IMR-90 (cell line): ENCODE measurements around the gene IGSF22. TPM values are rescaled to one million over a fixed set of nuclear protein-coding genes. Genes with fewer than 3 reads are reported as not detected.

Experiments used
- ATAC-seq: fragments of 200-7000 bp; cut with Tn5 transposase; 2 replicates; pipeline ENCODE4 v1.9.1; 2020; ENCODE audit warnings: low read depth, mild to moderate bottlenecking, moderate library complexity
- BruUV-seq: library from RNA; stranded (reverse); fragments of 400-500 nt; replicated peaks from 2 replicates; lab custom pipeline; 2021; lab: Mats Ljungman, UMichigan
- CTCF ChIA-PET: fragments of 300-600 bp; formaldehyde crosslinking; extraction: SDS; loops from one replicate; lab custom pipeline; 2021; ENCODE audit warnings: antibody characterized with exemption; lab: Yijun Ruan, JAX
- POLR2A ChIA-PET: fragments of 300-600 bp; sonication (Branson Sonifier 250); formaldehyde crosslinking; loops from one replicate; lab custom pipeline; 2022; ENCODE audit warnings: antibody characterized with exemption; ENCODE audit not compliant: unreplicated experiment; lab: Charles Lee
- DNase-seq: peaks from one replicate; pipeline ENCODE4 v3.0.0; 2013
- H2AFZ ChIP-seq: replicated peaks from 2 replicates; pipeline ENCODE3; 2013; ENCODE audit warnings: low read length, mild to moderate bottlenecking; ENCODE audit not compliant: poor library complexity
- H2AK5ac ChIP-seq: 2 replicates; pipeline ENCODE4 v1.6.1; 2013; ENCODE audit warnings: low read depth, low read length, inconsistent platforms
- H2AK9ac ChIP-seq: replicated peaks from 2 replicates; pipeline ENCODE3; 2013; ENCODE audit warnings: mild to moderate bottlenecking, low read depth, low read length, moderate library complexity; ENCODE audit not compliant: poor library complexity
- H2BK120ac ChIP-seq: 2 replicates; pipeline ENCODE4 v1.6.1; 2013; ENCODE audit warnings: low read depth, low read length, inconsistent platforms
- H2BK15ac ChIP-seq: 3 replicates; pipeline ENCODE4 v1.6.1; 2013; ENCODE audit warnings: low read depth, low read length, inconsistent platforms
- H2BK20ac ChIP-seq: 2 replicates; pipeline ENCODE4 v1.6.1; 2013; ENCODE audit warnings: low read depth, mild to moderate bottlenecking, inconsistent platforms, low read length, moderate library complexity
- H2BK5ac ChIP-seq: 2 replicates; pipeline ENCODE4 v1.6.1; 2013; ENCODE audit warnings: mild to moderate bottlenecking, low read depth, low read length, inconsistent platforms; ENCODE audit not compliant: poor library complexity, severe bottlenecking
- H3K14ac ChIP-seq: replicated peaks from 2 replicates; pipeline ENCODE4 v1.6.1; 2013; ENCODE audit warnings: low read depth, low read length, inconsistent platforms
- H3K18ac ChIP-seq: 2 replicates; pipeline ENCODE4 v1.6.1; 2013; ENCODE audit warnings: low read depth, low read length, control low read depth
- H3K23ac ChIP-seq: 2 replicates; pipeline ENCODE4 v1.6.1; 2013; ENCODE audit warnings: low read depth, low read length, inconsistent platforms
- H3K27ac ChIP-seq: 2 replicates; pipeline ENCODE4 v1.5.1; 2013; ENCODE audit warnings: mild to moderate bottlenecking, control low read depth, low read length; ENCODE audit not compliant: insufficient read depth
- H3K27me3 ChIP-seq: 2 replicates; pipeline ENCODE4 v1.6.1; 2013; ENCODE audit warnings: low read length; ENCODE audit not compliant: control insufficient read depth, insufficient read depth
- H3K36me3 ChIP-seq: 2 replicates; pipeline ENCODE4 v1.6.1; 2013; ENCODE audit warnings: low read length, mixed read lengths; ENCODE audit not compliant: control insufficient read depth, insufficient read depth
- H3K4ac ChIP-seq: 2 replicates; pipeline ENCODE4 v1.6.1; 2013; ENCODE audit warnings: low read depth, low read length, inconsistent platforms
- H3K4me1 ChIP-seq: 2 replicates; pipeline ENCODE4 v1.6.1; 2013; ENCODE audit warnings: low read length, mixed read lengths; ENCODE audit not compliant: control insufficient read depth, insufficient read depth
- H3K4me2 ChIP-seq: 2 replicates; pipeline ENCODE4 v1.6.1; 2013; ENCODE audit warnings: low read depth, mild to moderate bottlenecking, control low read depth, low read length, moderate library complexity
- H3K4me3 ChIP-seq: 2 replicates; pipeline ENCODE4 v1.5.1; 2013; ENCODE audit warnings: low read depth, mild to moderate bottlenecking, control low read depth, low read length, moderate library complexity; ENCODE audit not compliant: insufficient read depth
- H3K56ac ChIP-seq: 2 replicates; pipeline ENCODE4 v1.6.1; 2013; ENCODE audit warnings: low read length, inconsistent platforms; ENCODE audit not compliant: insufficient read depth; ENCODE audit errors: extremely low read depth
- H3K79me1 ChIP-seq, 2 experiments: 2 replicates each; pipeline ENCODE4 v1.6.1; 2013; ENCODE audit warnings: low read length in 2 of 2, inconsistent platforms in 1 of 2, low read depth in 1 of 2
- H3K9ac ChIP-seq: 2 replicates; pipeline ENCODE4 v1.6.1; 2013; ENCODE audit warnings: low read depth, low read length, control low read depth
- H3K9me1 ChIP-seq: 2 replicates; pipeline ENCODE4 v1.6.1; 2013; ENCODE audit warnings: low read length, inconsistent platforms; ENCODE audit not compliant: insufficient read depth
- H3K9me3 ChIP-seq: 2 replicates; pipeline ENCODE4 v1.6.1; 2013; ENCODE audit warnings: low read length; ENCODE audit not compliant: control insufficient read depth, insufficient read depth
- H4K20me1 ChIP-seq: 2 replicates; pipeline ENCODE4 v1.6.1; 2013; ENCODE audit warnings: low read length, inconsistent platforms; ENCODE audit not compliant: insufficient read depth
- H4K5ac ChIP-seq: 2 replicates; pipeline ENCODE4 v1.6.1; 2013; ENCODE audit warnings: mild to moderate bottlenecking, low read depth, low read length, control low read depth
- H4K8ac ChIP-seq, 2 experiments: 2 replicates each; pipeline ENCODE4 v1.6.1; 2013; ENCODE audit warnings: low read depth in 2 of 2, low read length in 2 of 2, control low read depth in 1 of 2, inconsistent platforms in 1 of 2
- H4K91ac ChIP-seq: 2 replicates; pipeline ENCODE4 v1.6.1; 2013; ENCODE audit warnings: low read depth, low read length, inconsistent platforms; ENCODE audit not compliant: insufficient read depth
- CEBPB ChIP-seq: IDR thresholded peaks from 2 replicates; pipeline ENCODE4 v1.6.1; 2012; ENCODE audit warnings: low read depth, low read length, improper control_type of control experiment
- MAZ ChIP-seq: IDR thresholded peaks from 2 replicates; pipeline ENCODE4 v1.6.1; 2012; ENCODE audit warnings: low read depth, mild to moderate bottlenecking, low read length, improper control_type of control experiment, moderate library complexity, borderline replicate concordance
- MXI1 ChIP-seq: IDR thresholded peaks from 2 replicates; pipeline ENCODE4 v1.6.1; 2012; ENCODE audit warnings: low read depth, mild to moderate bottlenecking, low read length, moderate library complexity, borderline replicate concordance
- RAD21 ChIP-seq: IDR thresholded peaks from 2 replicates; pipeline ENCODE4 v1.6.1; 2012; ENCODE audit warnings: low read length, improper control_type of control experiment
- RCOR1 ChIP-seq: IDR thresholded peaks from 2 replicates; pipeline ENCODE4 v1.6.1; 2012; ENCODE audit warnings: mild to moderate bottlenecking, low read length, improper control_type of control experiment; ENCODE audit not compliant: insufficient replicate concordance
- WGBS, 2 experiments: methylation state at CpG; one replicate each; pipeline versions ENCODE4 v1.1.5 to v1.1.7; 2013; ENCODE audit warnings: missing lambda C conversion rate in 2 of 2; ENCODE audit not compliant: insufficient read length in 1 of 2; ENCODE audit errors: extremely low coverage in 2 of 2; 5-methylcytosine and 5-hydroxymethylcytosine counted together
- dilution Hi-C: fragments of 300-500 bp; cut with HindIII; formaldehyde crosslinking; loops from one replicate; pipeline ENCODE4 v1.14.3; 2018; ENCODE audit warnings: low sequenced_read_pairs; ENCODE audit not compliant: unreplicated experiment
- in situ Hi-C: fragments of 300-500 bp; cut with MboI; formaldehyde crosslinking; loops from 3 replicates; pipeline ENCODE4 v1.14.3; 2019; ENCODE audit warnings: low sequenced_read_pairs, inconsistent platforms, mixed read lengths
- intact Hi-C: fragments of 100-400 bp; cut with micrococcal nuclease; formaldehyde crosslinking; loops from 2 replicates; pipeline ENCODE4 v1.10.0; 2022
- polyA plus RNA-seq, 3 experiments: library from polyadenylated mRNA; depleted of rRNA; stranded (reverse); fragments of >200 nt; gene quantifications; 2 replicates each; pipeline ENCODE4 v1.2.3, GENCODE V29; 2012; ENCODE audit warnings: low replicate concordance in 1 of 3
- total RNA-seq: library from RNA; depleted of rRNA; stranded (reverse); fragments of >200 nt; gene quantifications from 2 replicates; pipeline ENCODE4 v1.2.3, GENCODE V29; 2012

Gene IGSF22
- total and polyA plus RNA-seq, 2 of the 4 experiments (the other 2 are of a cell fraction) = not detected

DNA sequence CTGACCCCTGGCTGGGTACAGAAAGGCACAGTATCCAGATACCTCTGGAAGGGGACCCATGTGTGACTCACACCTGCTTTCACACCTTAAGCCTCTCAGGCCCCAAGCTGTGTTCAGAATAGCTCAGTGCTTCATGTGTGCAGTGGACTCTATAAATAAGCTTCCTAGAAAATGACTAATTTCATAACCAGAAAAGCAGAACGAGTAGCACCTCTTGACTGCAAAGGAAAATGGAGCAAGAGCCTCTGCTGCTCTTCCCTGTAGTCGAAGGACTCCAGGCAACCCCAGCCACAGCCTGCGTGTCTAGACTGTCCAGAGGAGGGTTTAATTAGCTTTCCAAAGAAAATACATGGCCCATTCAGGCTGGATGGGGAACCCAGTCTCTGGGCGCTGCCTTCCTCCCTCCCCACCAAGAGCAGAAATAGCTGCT, 42.5 kb upstream of the IGSF22 start:
- Histone ChIP-seq H3K18ac (no peak overlapping the region), H3K23ac (no peak overlapping the region), H2BK5ac (no peak overlapping the region), H2BK15ac (no peak overlapping the region), H3K14ac (no peak overlapping the region), H4K20me1 (no peaks in the 10 kb centered on the region), H3K4me1 (no peaks in the 10 kb centered on the region; the same call in 1 of the 2 replicates), H4K8ac (no peak overlapping the region), H2AK9ac (no peak overlapping the region), H3K9me3 (no peaks in the 10 kb centered on the region), H4K5ac (no peak overlapping the region), H2AFZ (peak overlapping the region; percentile 26), H3K4me3 (no peak overlapping the region), H3K4ac (no peak overlapping the region), H4K91ac (no peak overlapping the region), H2AK5ac (no peak overlapping the region), H2BK120ac (no peak overlapping the region), H3K36me3 (no peaks in the 10 kb centered on the region), H2BK20ac (no peak overlapping the region), H3K9me1 (no peaks in the 10 kb centered on the region), H3K4me2 (no peak overlapping the region), H3K27me3 (peaks cover 28% of the 10 kb centered on the region), H3K27ac (no peak overlapping the region), H3K79me1 (no peaks in the 10 kb centered on the region), H3K9ac (no peak overlapping the region), H3K56ac (no peak overlapping the region)
- no peak for DNase-seq
- no CpG with 5 or more reads among the region's 4 CpGs for WGBS, 2 experiments
- dilution Hi-C loops = no loop called here
- ChIA-PET CTCF (no interaction called here), POLR2A (no interaction called here)
- no TSS peak for BruUV-seq
- intact Hi-C loops = loop anchor here (10.0 kb wide), 1 partner anchor 224 kb away; no protein-coding TSS in a partner anchor
- in situ Hi-C loops = no loop called here
- no peak for ATAC-seq
- TF ChIP-seq MAZ (no peak), RCOR1 (no peak), CEBPB (no peak), MXI1 (no peak), RAD21 (no peak)
